HCT116 (cell line): Measurements from ENCODE around the gene CRADD. TPM values are rescaled to one million over a fixed set of nuclear protein-coding genes. Genes with fewer than 3 reads are reported as not detected.

Source experiments
- ATAC-seq: fragments of 200-7000 bp; cut with Tn5 transposase; 2 replicates; pipeline ENCODE4 v1.9.1; 2020; ENCODE audit warnings: mild to moderate bottlenecking, moderate library complexity
- BruUV-seq: library from RNA; stranded (reverse); fragments of 400-500 nt; replicated peaks from 2 replicates; lab custom pipeline; 2021; lab: Mats Ljungman, UMichigan
- CTCF ChIA-PET: fragments of 300-600 bp; sonication (Branson Sonifier 250); formaldehyde crosslinking; loops from one replicate; lab custom pipeline; 2021; ENCODE audit warnings: antibody characterized with exemption; lab: Charles Lee
- POLR2A ChIA-PET: fragments of 300-600, 350-600 bp; sonication (Branson Sonifier 250); formaldehyde crosslinking; loops from one replicate; lab custom pipeline; 2021; ENCODE audit warnings: antibody characterized with exemption; lab: Charles Lee
- RAD21 ChIA-PET, 2 experiments: fragments of 300-600 bp; sonication (Branson Sonifier 250); formaldehyde crosslinking; loops; one replicate each; lab custom pipeline; 2023; ENCODE audit warnings: low total read pairs in 2 of 2; ENCODE audit not compliant: uncharacterized antibody in 2 of 2, unreplicated experiment in 2 of 2, low non-redundant PET in 1 of 2; lab: Charles Lee
- DNase-seq: peaks from one replicate; pipeline ENCODE4 v3.0.0-alpha.2; 2010; ENCODE audit warnings: low read depth, low spot score
- H2AFZ ChIP-seq: fragments of 200-600 bp; shearing (Covaris generic), sonication (generic); 2 replicates; pipeline ENCODE4 v1.6.1; 2017; ENCODE audit warnings: low read depth, mixed run types, mixed read lengths, antibody characterized with exemption, low read length; ENCODE audit not compliant: poor library complexity, severe bottlenecking
- H3K27ac ChIP-seq: 2 replicates; pipeline ENCODE4 v1.5.1; 2012; ENCODE audit warnings: low read depth, low read length
- H3K27me3 ChIP-seq: fragments of 200-600 bp; sonication (generic); 2 replicates; pipeline ENCODE4 v1.6.1; 2016; ENCODE audit warnings: mixed run types, low read length, mixed read lengths; ENCODE audit not compliant: insufficient read depth
- H3K36me3 ChIP-seq, 2 experiments: fragments of 200-500 bp in 1 of 2; fragments of 200-600 bp in 1 of 2; sonication (Bioruptor generic) in 1 of 2; sonication (generic) in 1 of 2; 2 replicates each; pipeline versions ENCODE4 v1.5.1 to v1.6.1; 2014 to 2016; ENCODE audit warnings: low read length in 2 of 2, inconsistent platforms in 1 of 2, mixed read lengths in 1 of 2, mixed run types in 1 of 2; ENCODE audit not compliant: insufficient read depth in 2 of 2, control insufficient read depth in 1 of 2
- H3K4me1 ChIP-seq, 2 experiments: fragments of 200-600 bp in 1 of 2; sonication (generic) in 1 of 2; 2 replicates each; pipeline versions ENCODE4 v1.5.1 to v1.6.1; 2012 to 2017; ENCODE audit warnings: low read length in 2 of 2, inconsistent platforms in 1 of 2, mild to moderate bottlenecking in 1 of 2, mixed read lengths in 1 of 2, mixed run types in 1 of 2, moderate library complexity in 1 of 2; ENCODE audit not compliant: insufficient read depth in 2 of 2, control insufficient read depth in 1 of 2
- H3K4me2 ChIP-seq: fragments of 200-600 bp; sonication (generic); 2 replicates; pipeline ENCODE4 v1.6.1; 2017; ENCODE audit warnings: mixed run types, low read length, mixed read lengths
- H3K4me3 ChIP-seq, 2 experiments: fragments of 200-600 bp in 1 of 2; sonication (generic) in 1 of 2; replicated peaks in 1 of 2; 2 replicates each; pipeline ENCODE4 v1.5.1; 2011 to 2016; ENCODE audit warnings: low read length in 2 of 2, control low read depth in 1 of 2, low read depth in 1 of 2, mild to moderate bottlenecking in 1 of 2, mixed read lengths in 1 of 2, mixed run types in 1 of 2
- H3K79me2 ChIP-seq: fragments of 200-600 bp; sonication (generic); 2 replicates; pipeline ENCODE4 v1.6.1; 2017; ENCODE audit warnings: mild to moderate bottlenecking, mixed run types, low read length, moderate library complexity, mixed read lengths; ENCODE audit not compliant: insufficient read depth
- H3K9ac ChIP-seq: fragments of 200-600 bp; sonication (generic); 2 replicates; pipeline ENCODE4 v1.6.1; 2016; ENCODE audit warnings: low read length, mixed read lengths
- H3K9me2 ChIP-seq: fragments of 200-600 bp; sonication (generic), shearing (Covaris generic); 2 replicates; pipeline ENCODE4 v1.6.1; 2017; ENCODE audit warnings: mixed run types, mild to moderate bottlenecking, moderate library complexity; ENCODE audit not compliant: insufficient read depth
- H3K9me3 ChIP-seq, 2 experiments: fragments of 200-500 bp in 1 of 2; fragments of 200-600 bp in 1 of 2; sonication (Bioruptor generic) in 1 of 2; sonication (generic) in 1 of 2; 2 replicates each; pipeline ENCODE4 v1.6.1; 2014 to 2017; ENCODE audit warnings: low read length in 2 of 2, mixed read lengths in 2 of 2, inconsistent platforms in 1 of 2, low read depth in 1 of 2, mild to moderate bottlenecking in 1 of 2, mixed run types in 1 of 2, moderate library complexity in 1 of 2; ENCODE audit not compliant: control insufficient read depth in 1 of 2, insufficient read depth in 1 of 2
- H4K20me1 ChIP-seq: fragments of 200-600 bp; sonication (generic), shearing (Covaris generic); 2 replicates; pipeline ENCODE4 v1.6.1; 2017; ENCODE audit warnings: mixed run types, mild to moderate bottlenecking, moderate library complexity; ENCODE audit not compliant: insufficient read depth
- CBX3 ChIP-seq: IDR thresholded peaks from 2 replicates; pipeline ENCODE4 v1.6.1; 2012; ENCODE audit warnings: low read depth
- CEBPB ChIP-seq: IDR thresholded peaks from 2 replicates; pipeline ENCODE4 v1.6.1; 2012; ENCODE audit warnings: low read depth
- EGR1 ChIP-seq: IDR thresholded peaks from 2 replicates; pipeline ENCODE4 v1.6.1; 2012; ENCODE audit warnings: low read depth
- ELF1 ChIP-seq: IDR thresholded peaks from 2 replicates; pipeline ENCODE4 v1.6.1; 2012; ENCODE audit warnings: low read depth, borderline replicate concordance
- EZH2phosphoT487 ChIP-seq: fragments of 200-600 bp; IDR thresholded peaks from 2 replicates; pipeline ENCODE4 v1.6.1; 2018; ENCODE audit warnings: antibody characterized with exemption, borderline replicate concordance
- FOSL1 ChIP-seq: IDR thresholded peaks from 2 replicates; pipeline ENCODE4 v1.6.1; 2012; ENCODE audit warnings: low read depth
- JUND ChIP-seq: IDR thresholded peaks from 2 replicates; pipeline ENCODE4 v1.6.1; 2012
- POLR2A ChIP-seq: IDR thresholded peaks from 2 replicates; pipeline ENCODE4 v1.7.0; 2011; ENCODE audit warnings: borderline replicate concordance; ENCODE audit not compliant: insufficient read depth, insufficient read length; ENCODE audit errors: extremely low read depth
- POLR2AphosphoS5 ChIP-seq: IDR thresholded peaks from 2 replicates; pipeline ENCODE4 v1.6.1; 2011; ENCODE audit warnings: mild to moderate bottlenecking, low read depth, low read length, moderate library complexity
- SIN3A ChIP-seq: IDR thresholded peaks from 2 replicates; pipeline ENCODE4 v1.6.1; 2012; ENCODE audit warnings: low read depth
- SP1 ChIP-seq: IDR thresholded peaks from 2 replicates; pipeline ENCODE4 v1.6.1; 2012; ENCODE audit warnings: low read depth
- SRF ChIP-seq: IDR thresholded peaks from 2 replicates; pipeline ENCODE4 v1.6.1; 2012; ENCODE audit warnings: low read depth
- TCF7L2 ChIP-seq: IDR thresholded peaks from 2 replicates; pipeline ENCODE4 v1.7.0; 2011; ENCODE audit warnings: borderline replicate concordance, inconsistent platforms; ENCODE audit not compliant: insufficient read depth, insufficient read length; ENCODE audit errors: extremely low read depth
- YY1 ChIP-seq: IDR thresholded peaks from 2 replicates; pipeline ENCODE4 v1.6.1; 2011; ENCODE audit warnings: low read length, low read depth, moderate library complexity, mild to moderate bottlenecking; ENCODE audit not compliant: insufficient replicate concordance; ENCODE audit errors: extremely low read depth
- intact Hi-C: fragments of 100-400 bp; cut with micrococcal nuclease; formaldehyde crosslinking; loops from 2 replicates; pipeline ENCODE4 v1.10.0; 2022
- total RNA-seq: library from RNA; stranded (reverse); gene quantifications from one replicate; pipeline ENCODE4 v1.2.1, GENCODE V29; 2021; ENCODE audit not compliant: unreplicated experiment
- TF ChIP-seq, protein P1 (sequence below): IDR thresholded peaks from 2 replicates; pipeline ENCODE4 v1.6.1; 2012
- TF ChIP-seq, protein P2 (sequence below): IDR thresholded peaks from 2 replicates; pipeline ENCODE4 v1.6.1; 2011; ENCODE audit warnings: mild to moderate bottlenecking, low read length, moderate library complexity; ENCODE audit not compliant: insufficient replicate concordance; ENCODE audit errors: extremely low read depth
- TF ChIP-seq, protein P3 (sequence below): IDR thresholded peaks from 2 replicates; pipeline ENCODE4 v1.6.1; 2012
- TF ChIP-seq, protein P4 (sequence below): IDR thresholded peaks from 2 replicates; pipeline ENCODE4 v1.6.1; 2012; ENCODE audit warnings: low read depth
- TF ChIP-seq, protein P5 (sequence below), 3 experiments: fragments of 200-600 bp in 1 of 3; sonication (generic) in 1 of 3; IDR thresholded peaks in 2 of 3; conservative IDR thresholded peaks in 1 of 3; 2 replicates each; pipeline ENCODE4 v1.5.1; 2012 to 2017; ENCODE audit warnings: low read depth in 2 of 3, low read length in 2 of 3, antibody characterized with exemption in 1 of 3, borderline replicate concordance in 1 of 3, control low read depth in 1 of 3, mild to moderate bottlenecking in 1 of 3, mixed read lengths in 1 of 3, mixed run types in 1 of 3, moderate library complexity in 1 of 3; ENCODE audit not compliant: insufficient read depth in 1 of 3

CRADD gene
- total RNA-seq, 1 experiment from 2014 or later: 12.2 TPM

DNA sequence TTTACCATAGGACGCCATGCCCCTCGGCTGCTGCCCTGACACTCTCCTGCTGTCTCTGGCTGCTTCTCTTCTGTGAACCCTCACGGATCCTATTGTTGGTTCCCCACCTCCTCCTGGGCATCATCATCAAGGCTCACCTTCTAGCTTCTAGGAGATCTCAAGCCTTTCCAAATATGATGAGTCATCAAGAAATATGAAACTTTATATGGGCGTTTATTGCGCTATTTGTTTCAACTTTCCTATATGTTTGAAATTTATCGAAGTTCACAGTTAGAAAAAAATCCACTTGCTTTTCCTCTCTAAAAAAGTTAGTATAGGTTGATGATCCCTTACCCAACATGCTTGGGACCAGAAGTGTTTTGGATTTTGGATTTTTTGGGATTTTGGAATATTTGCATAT, 2.8 kb upstream of the CRADD start:
- H3K9ac ChIP-seq: no peak overlapping the region
- no peaks in the 10 kb centered on the region for H3K27me3 ChIP-seq
- H3K4me2 ChIP-seq: no peak overlapping the region
- ChIA-PET CTCF (no interaction called here), RAD21 (no interaction called here), POLR2A (no interaction called here)
- peaks cover 0 to 4% of the 10 kb centered on the region in 2 experiments; a peak in 1 of 4 replicates for H3K9me3 ChIP-seq
- DNase-seq (no peak), ATAC-seq (no peak)
- intact Hi-C loops: no loop called here
- H3K9me2 ChIP-seq: no peaks in the 10 kb centered on the region
- no peak overlapping the region for H3K4me3 ChIP-seq
- no peaks in the 10 kb centered on the region for H3K79me2 ChIP-seq
- TF ChIP-seq EZH2phosphoT487 (no peak), SRF (no peak), EGR1 (no peak), YY1 (no peak), POLR2A (no peak), TCF7L2 (no peak), FOSL1 (no peak), ELF1 (no peak), SIN3A (no peak), POLR2AphosphoS5 (no peak), CEBPB (no peak), JUND (no peak), CBX3 (no peak), SP1 (no peak)
- TF ChIP-seq, protein P1, sequence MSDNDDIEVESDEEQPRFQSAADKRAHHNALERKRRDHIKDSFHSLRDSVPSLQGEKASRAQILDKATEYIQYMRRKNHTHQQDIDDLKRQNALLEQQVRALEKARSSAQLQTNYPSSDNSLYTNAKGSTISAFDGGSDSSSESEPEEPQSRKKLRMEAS: no peak
- TF ChIP-seq, protein P2, sequence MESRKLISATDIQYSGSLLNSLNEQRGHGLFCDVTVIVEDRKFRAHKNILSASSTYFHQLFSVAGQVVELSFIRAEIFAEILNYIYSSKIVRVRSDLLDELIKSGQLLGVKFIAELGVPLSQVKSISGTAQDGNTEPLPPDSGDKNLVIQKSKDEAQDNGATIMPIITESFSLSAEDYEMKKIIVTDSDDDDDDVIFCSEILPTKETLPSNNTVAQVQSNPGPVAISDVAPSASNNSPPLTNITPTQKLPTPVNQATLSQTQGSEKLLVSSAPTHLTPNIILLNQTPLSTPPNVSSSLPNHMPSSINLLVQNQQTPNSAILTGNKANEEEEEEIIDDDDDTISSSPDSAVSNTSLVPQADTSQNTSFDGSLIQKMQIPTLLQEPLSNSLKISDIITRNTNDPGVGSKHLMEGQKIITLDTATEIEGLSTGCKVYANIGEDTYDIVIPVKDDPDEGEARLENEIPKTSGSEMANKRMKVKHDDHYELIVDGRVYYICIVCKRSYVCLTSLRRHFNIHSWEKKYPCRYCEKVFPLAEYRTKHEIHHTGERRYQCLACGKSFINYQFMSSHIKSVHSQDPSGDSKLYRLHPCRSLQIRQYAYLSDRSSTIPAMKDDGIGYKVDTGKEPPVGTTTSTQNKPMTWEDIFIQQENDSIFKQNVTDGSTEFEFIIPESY: no peak
- TF ChIP-seq, protein P3, sequence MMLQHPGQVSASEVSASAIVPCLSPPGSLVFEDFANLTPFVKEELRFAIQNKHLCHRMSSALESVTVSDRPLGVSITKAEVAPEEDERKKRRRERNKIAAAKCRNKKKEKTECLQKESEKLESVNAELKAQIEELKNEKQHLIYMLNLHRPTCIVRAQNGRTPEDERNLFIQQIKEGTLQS: no peak
- TF ChIP-seq, protein P4, sequence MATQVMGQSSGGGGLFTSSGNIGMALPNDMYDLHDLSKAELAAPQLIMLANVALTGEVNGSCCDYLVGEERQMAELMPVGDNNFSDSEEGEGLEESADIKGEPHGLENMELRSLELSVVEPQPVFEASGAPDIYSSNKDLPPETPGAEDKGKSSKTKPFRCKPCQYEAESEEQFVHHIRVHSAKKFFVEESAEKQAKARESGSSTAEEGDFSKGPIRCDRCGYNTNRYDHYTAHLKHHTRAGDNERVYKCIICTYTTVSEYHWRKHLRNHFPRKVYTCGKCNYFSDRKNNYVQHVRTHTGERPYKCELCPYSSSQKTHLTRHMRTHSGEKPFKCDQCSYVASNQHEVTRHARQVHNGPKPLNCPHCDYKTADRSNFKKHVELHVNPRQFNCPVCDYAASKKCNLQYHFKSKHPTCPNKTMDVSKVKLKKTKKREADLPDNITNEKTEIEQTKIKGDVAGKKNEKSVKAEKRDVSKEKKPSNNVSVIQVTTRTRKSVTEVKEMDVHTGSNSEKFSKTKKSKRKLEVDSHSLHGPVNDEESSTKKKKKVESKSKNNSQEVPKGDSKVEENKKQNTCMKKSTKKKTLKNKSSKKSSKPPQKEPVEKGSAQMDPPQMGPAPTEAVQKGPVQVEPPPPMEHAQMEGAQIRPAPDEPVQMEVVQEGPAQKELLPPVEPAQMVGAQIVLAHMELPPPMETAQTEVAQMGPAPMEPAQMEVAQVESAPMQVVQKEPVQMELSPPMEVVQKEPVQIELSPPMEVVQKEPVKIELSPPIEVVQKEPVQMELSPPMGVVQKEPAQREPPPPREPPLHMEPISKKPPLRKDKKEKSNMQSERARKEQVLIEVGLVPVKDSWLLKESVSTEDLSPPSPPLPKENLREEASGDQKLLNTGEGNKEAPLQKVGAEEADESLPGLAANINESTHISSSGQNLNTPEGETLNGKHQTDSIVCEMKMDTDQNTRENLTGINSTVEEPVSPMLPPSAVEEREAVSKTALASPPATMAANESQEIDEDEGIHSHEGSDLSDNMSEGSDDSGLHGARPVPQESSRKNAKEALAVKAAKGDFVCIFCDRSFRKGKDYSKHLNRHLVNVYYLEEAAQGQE: no peak
- TF ChIP-seq, protein P5, sequence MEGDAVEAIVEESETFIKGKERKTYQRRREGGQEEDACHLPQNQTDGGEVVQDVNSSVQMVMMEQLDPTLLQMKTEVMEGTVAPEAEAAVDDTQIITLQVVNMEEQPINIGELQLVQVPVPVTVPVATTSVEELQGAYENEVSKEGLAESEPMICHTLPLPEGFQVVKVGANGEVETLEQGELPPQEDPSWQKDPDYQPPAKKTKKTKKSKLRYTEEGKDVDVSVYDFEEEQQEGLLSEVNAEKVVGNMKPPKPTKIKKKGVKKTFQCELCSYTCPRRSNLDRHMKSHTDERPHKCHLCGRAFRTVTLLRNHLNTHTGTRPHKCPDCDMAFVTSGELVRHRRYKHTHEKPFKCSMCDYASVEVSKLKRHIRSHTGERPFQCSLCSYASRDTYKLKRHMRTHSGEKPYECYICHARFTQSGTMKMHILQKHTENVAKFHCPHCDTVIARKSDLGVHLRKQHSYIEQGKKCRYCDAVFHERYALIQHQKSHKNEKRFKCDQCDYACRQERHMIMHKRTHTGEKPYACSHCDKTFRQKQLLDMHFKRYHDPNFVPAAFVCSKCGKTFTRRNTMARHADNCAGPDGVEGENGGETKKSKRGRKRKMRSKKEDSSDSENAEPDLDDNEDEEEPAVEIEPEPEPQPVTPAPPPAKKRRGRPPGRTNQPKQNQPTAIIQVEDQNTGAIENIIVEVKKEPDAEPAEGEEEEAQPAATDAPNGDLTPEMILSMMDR (IDR thresholded peaks at IDR 0.05 in 2 of 3, conservative IDR thresholded peaks at IDR 0.05 in 1 of 3; ENCODE audit: borderline replicate concordance in 1 of 3, insufficient read depth in 1 of 3, low read depth in 2 of 3, low read length in 2 of 3): no peak
- no peak overlapping the region for H3K27ac ChIP-seq
- no peaks in the 10 kb centered on the region for H3K36me3 ChIP-seq
- no TSS peak for BruUV-seq
- H4K20me1 ChIP-seq: no peaks in the 10 kb centered on the region
- peaks cover 7 to 17% of the 10 kb centered on the region in 2 experiments; a peak in 2 of 4 replicates for H3K4me1 ChIP-seq
- no peak overlapping the region for H2AFZ ChIP-seq
